NB4 (cell line): Measurements from ENCODE around the gene AKAP6.

Experiments used
- TF ChIP-seq, protein P1 (sequence below): IDR thresholded peaks from one replicate; pipeline ENCODE4 v1.5.1; 2012; ENCODE audit warnings: low read depth, low read length
- TF ChIP-seq, protein P2 (sequence below): IDR thresholded peaks from 2 replicates; pipeline ENCODE4 v1.6.1; 2011; ENCODE audit warnings: low read depth, low read length

DNA sequence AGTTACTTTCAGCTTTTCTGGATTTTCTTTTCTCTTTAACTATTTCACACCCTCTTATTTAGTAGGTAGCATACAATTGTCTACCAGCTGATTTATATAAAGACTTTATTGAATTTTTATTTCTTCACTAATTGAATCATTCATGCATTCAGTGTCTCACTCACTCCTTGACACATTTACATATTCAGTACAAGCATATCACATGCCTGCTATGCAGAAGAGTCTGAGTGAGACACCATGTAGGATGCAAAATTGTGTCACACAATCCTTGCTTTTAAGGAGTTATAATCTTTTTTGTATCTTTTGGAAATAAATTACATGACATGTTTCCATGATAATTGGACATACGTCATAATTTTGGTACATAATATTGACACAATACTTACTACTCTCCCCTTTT, 83.0 kb downstream of the AKAP6 start:
- TF ChIP-seq, protein P1, sequence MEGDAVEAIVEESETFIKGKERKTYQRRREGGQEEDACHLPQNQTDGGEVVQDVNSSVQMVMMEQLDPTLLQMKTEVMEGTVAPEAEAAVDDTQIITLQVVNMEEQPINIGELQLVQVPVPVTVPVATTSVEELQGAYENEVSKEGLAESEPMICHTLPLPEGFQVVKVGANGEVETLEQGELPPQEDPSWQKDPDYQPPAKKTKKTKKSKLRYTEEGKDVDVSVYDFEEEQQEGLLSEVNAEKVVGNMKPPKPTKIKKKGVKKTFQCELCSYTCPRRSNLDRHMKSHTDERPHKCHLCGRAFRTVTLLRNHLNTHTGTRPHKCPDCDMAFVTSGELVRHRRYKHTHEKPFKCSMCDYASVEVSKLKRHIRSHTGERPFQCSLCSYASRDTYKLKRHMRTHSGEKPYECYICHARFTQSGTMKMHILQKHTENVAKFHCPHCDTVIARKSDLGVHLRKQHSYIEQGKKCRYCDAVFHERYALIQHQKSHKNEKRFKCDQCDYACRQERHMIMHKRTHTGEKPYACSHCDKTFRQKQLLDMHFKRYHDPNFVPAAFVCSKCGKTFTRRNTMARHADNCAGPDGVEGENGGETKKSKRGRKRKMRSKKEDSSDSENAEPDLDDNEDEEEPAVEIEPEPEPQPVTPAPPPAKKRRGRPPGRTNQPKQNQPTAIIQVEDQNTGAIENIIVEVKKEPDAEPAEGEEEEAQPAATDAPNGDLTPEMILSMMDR, result no peak
- TF ChIP-seq, protein P2, sequence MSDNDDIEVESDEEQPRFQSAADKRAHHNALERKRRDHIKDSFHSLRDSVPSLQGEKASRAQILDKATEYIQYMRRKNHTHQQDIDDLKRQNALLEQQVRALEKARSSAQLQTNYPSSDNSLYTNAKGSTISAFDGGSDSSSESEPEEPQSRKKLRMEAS, result no peak
